A549 treated with AZD2906 at 1 μM for 4 hours (cell line): ENCODE measurements around the gene EFCAB12. TPM values are rescaled to one million over a fixed set of nuclear protein-coding genes. Genes with fewer than 3 reads are reported as not detected.

ENCODE experiments used
- total RNA-seq: library from RNA; stranded (reverse); fragments of 200-300 nt; extraction: Qiagen RNA extraction; gene quantifications from 5 replicates; pipeline ENCODE4 v1.2.3, GENCODE V29; 2022

EFCAB12 gene
- 0.70 to 1.3 TPM (median 1.0 TPM) in 5 replicates for total RNA-seq

DNA sequence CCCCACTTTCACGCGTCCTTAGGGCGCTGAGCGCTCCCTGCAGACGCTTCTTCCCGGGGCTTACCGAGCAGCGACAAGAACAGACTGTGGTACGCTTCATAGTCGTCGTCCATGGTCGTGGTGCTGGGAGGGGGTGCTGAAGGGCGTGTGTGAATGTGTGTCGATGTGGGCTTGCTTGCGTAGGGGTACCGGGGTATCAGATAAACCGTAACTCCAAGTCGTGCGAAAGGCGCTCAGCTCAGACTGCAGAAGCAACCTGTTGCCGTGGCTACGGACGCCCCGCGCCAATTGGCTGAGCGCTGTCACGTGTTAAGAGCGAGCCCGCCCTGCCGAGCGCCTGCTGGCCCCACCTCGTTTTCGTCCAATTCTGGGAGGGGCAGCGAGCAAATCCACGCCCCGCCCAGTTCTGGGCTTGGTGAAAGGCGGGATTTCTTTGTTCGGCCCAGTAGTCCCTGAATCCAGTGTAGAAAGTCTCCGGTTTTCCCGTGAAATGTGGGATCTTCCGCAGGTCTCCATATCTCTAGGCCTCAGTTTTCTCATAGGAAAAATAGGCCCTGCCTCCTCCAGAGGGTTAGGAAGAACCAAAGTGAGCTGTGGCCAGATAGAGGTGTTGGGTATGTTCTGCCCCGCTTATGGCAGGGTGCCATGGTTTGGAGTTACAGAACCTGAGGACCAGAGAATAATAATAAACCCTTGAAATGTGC lies at the start of gene EFCAB12:
Gene EFCAB12, minus strand, starts transcription at position 261 of the 704 bp plus-strand sequence. Its CDS starts 148 bp downstream, at position 113.

DNA sequence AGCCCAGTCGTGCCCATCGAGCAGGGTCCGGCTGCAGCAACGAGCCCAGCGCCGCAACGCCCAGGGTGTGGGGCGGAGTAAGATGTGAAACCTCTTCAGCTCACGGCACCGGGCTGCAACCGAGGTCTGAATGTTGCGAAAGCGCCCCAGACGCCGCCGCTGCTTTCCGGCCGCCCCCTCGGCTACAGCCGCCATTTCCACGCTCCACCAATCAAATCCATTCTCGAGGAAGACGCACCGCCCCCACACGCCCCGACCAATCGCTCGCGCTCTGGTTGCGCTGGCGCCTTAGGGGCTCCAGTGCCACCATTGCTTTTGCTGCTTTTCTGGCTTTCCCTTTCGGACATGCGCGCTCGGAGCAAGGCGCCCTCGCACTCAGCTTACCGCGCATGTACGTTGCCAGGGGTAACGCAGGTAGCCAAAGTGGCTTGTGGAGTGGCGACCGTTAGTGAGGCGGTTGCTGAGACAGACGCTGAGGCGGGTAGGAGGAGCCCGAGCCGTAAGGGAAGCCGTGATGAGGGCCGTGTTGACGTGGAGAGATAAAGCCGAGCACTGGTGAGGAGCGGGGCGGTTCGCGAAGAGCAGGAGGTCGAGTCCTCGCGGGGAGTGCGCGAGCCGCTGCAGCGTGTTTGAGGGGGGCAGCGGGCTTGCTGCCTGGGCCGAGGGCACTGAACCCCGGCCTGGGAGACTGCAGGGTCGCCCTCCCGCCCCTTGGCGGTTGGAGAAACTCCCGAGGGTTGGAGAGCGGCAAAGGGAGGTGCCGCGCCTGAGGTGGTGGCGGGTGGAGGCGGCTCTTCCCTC lies 11.6 kb upstream of the EFCAB12 start, which contains the start of the genes IFT122 and MBD4:
Gene IFT122, plus strand, starts transcription at position 408 of the 801 bp plus-strand sequence. Its CDS starts 107 bp downstream, at position 515.
Gene MBD4, minus strand, starts transcription at position 132 of the 801 bp plus-strand sequence. Its CDS starts 115 bp downstream, at position 17.

Other genes starting within 250 kb of the EFCAB12 start
- 342 to 381 TPM (median 348 TPM) in 5 replicates for gene CNBP, start 244.7 kb downstream of the EFCAB12 start, total RNA-seq
- gene COPG1, start 179.0 kb downstream of the EFCAB12 start, total RNA-seq, result 72.4 to 91.4 TPM (median 77.7 TPM) in 5 replicates
- gene HMCES, start 149.8 kb downstream of the EFCAB12 start, total RNA-seq, result 37.5 to 40.9 TPM (median 40.1 TPM) in 5 replicates
- gene MBD4, start 11.3 kb upstream of the EFCAB12 start, total RNA-seq, result 14.8 to 19.9 TPM (median 17.8 TPM) in 5 replicates
- gene IFT122, start 11.6 kb upstream of the EFCAB12 start, total RNA-seq, result 11.0 to 13.1 TPM (median 11.9 TPM) in 5 replicates
- gene RHO, start 100.0 kb upstream of the EFCAB12 start, total RNA-seq, result not detected in 5 replicates
- not detected in 5 replicates for gene H1-8, start 114.5 kb upstream of the EFCAB12 start, total RNA-seq
- 78.3 to 96.7 TPM (median 90.6 TPM) in 5 replicates for gene PLXND1, start 178.0 kb upstream of the EFCAB12 start, total RNA-seq